Caco-2 (cell line): Measurements from ENCODE around the gene POFUT1. TPM values are rescaled to one million over a fixed set of nuclear protein-coding genes. Genes with fewer than 3 reads are reported as not detected.
"Not testable (repeated sequence)": the region's sequence is repeated elsewhere in the genome, so short reads cannot be mapped to it uniquely, and the experiment has no call there.

ENCODE experiments used
- BruUV-seq: library from RNA; stranded (reverse); fragments of 400-500 nt; replicated peaks from 2 replicates; lab custom pipeline; 2021; lab: Mats Ljungman, UMichigan
- CTCF ChIA-PET: fragments of 300-600 bp; sonication (Branson Sonifier 250); formaldehyde crosslinking; loops from one replicate; lab custom pipeline; 2022; ENCODE audit warnings: antibody characterized with exemption; lab: Charles Lee
- POLR2A ChIA-PET: fragments of 300-600 bp; sonication (Branson Sonifier 250); formaldehyde crosslinking; loops from one replicate; lab custom pipeline; 2022; ENCODE audit warnings: antibody characterized with exemption; lab: Charles Lee
- DNase-seq, 2 experiments: peaks; one replicate each; pipeline versions ENCODE4 v3.0.0 to v3.0.0-alpha.2; 2020 to 2022
- H3K27me3 ChIP-seq: replicated peaks from 2 replicates; pipeline ENCODE4 v1.6.0; 2011; ENCODE audit warnings: low read length; ENCODE audit not compliant: control insufficient read depth, insufficient read depth
- H3K36me3 ChIP-seq: 2 replicates; pipeline ENCODE4 v1.5.1; 2011; ENCODE audit warnings: low read length; ENCODE audit not compliant: control insufficient read depth, insufficient read depth
- H3K4me1 ChIP-seq: fragments of 250-450 bp; sonication (Bioruptor Pico); 2 replicates; pipeline ENCODE4 v1.5.1; 2020; ENCODE audit warnings: mild to moderate bottlenecking
- H3K4me3 ChIP-seq: 2 replicates; pipeline ENCODE4 v1.5.1; 2011; ENCODE audit warnings: low read depth, mild to moderate bottlenecking, control low read depth, low read length
- H3K9me3 ChIP-seq: fragments of 250-450 bp; sonication (Bioruptor Pico); 2 replicates; pipeline ENCODE4 v1.5.1; 2020; ENCODE audit warnings: mild to moderate bottlenecking, moderate library complexity
- H3K27ac Mint-ChIP-seq: one replicate; pipeline ENCODE4 v1.8.0; 2022; ENCODE audit warnings: mixed read lengths; ENCODE audit not compliant: unreplicated experiment
- H3K27me3 Mint-ChIP-seq: one replicate; pipeline ENCODE4 v1.8.0; 2022; ENCODE audit warnings: mixed read lengths; ENCODE audit not compliant: insufficient read depth, unreplicated experiment
- H3K36me3 Mint-ChIP-seq: one replicate; pipeline ENCODE4 v1.8.0; 2022; ENCODE audit warnings: mild to moderate bottlenecking, mixed read lengths; ENCODE audit not compliant: insufficient read depth, unreplicated experiment
- H3K4me1 Mint-ChIP-seq: one replicate; pipeline ENCODE4 v1.8.0; 2022; ENCODE audit warnings: low read depth, mixed read lengths; ENCODE audit not compliant: unreplicated experiment
- H3K4me3 Mint-ChIP-seq: one replicate; pipeline ENCODE4 v1.8.0; 2022; ENCODE audit warnings: mild to moderate bottlenecking, moderate library complexity, mixed read lengths; ENCODE audit not compliant: unreplicated experiment
- H3K9me3 Mint-ChIP-seq: one replicate; pipeline ENCODE4 v1.8.0; 2022; ENCODE audit warnings: mixed read lengths; ENCODE audit not compliant: unreplicated experiment
- intact Hi-C: fragments of 100-400 bp; cut with micrococcal nuclease; formaldehyde crosslinking; loops from one replicate; pipeline ENCODE4 v1.10.0; 2022; ENCODE audit not compliant: unreplicated experiment
- total RNA-seq: library from RNA; stranded (reverse); gene quantifications from 2 replicates; pipeline ENCODE4 v1.2.3, GENCODE V29; 2022
- TF ChIP-seq, protein P1 (sequence below), 2 experiments: fragments of 200-600 bp in 1 of 2; IDR thresholded peaks; 1 replicate in 1 of 2; 2 replicates in 1 of 2; pipeline versions ENCODE4 v1.5.1 to v1.8.0; 2011 to 2022; ENCODE audit warnings: antibody characterized with exemption in 1 of 2, control low read depth in 1 of 2, inconsistent platforms in 1 of 2, low read depth in 1 of 2, low read length in 1 of 2, mild to moderate bottlenecking in 1 of 2, moderate library complexity in 1 of 2; ENCODE audit not compliant: insufficient read depth in 1 of 2, severe bottlenecking in 1 of 2, unreplicated experiment in 1 of 2

POFUT1 gene
- total RNA-seq, 1 experiment from 2014 or later: 158 TPM

DNA sequence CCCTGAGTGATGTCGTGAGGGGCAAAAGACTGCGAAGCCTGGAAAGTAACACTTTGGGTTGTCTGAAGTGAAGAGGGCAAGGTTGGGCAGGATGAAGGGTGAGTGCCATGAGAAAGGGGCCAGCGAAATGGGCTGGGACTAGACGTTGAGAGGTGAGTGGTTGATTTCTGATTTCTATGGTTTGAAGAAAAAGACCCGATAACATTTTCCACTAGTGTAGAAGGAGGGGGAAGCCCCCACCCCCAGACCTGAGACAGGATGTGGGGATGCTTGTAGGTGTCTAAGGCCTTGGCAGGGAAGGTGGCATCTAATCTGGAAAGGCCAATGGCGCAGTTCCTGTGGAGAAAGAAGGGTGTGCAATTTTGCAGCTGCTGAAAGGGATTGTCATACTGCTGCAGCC lies 44.5 kb downstream of the POFUT1 start:
- Histone ChIP-seq H3K9me3 (no peaks in the 10 kb centered on the region), H3K36me3 (no peaks in the 10 kb centered on the region), H3K27me3 (no peaks in the 10 kb centered on the region), H3K4me3 (no peak overlapping the region), H3K4me1 (peaks cover 22% of the 10 kb centered on the region)
- peaks cover 6% of the 10 kb centered on the region for H3K36me3 Mint-ChIP-seq
- H3K4me1 Mint-ChIP-seq: peaks cover 11% of the 10 kb centered on the region
- no peaks in the 10 kb centered on the region for H3K27me3 Mint-ChIP-seq
- DNase-seq: no peak
- CTCF ChIA-PET: interaction anchor here (0.6 kb wide), 1 partner anchor 19 kb away, joined by 5 read pairs; no protein-coding TSS in a partner anchor
- intact Hi-C loops: no loop called here
- no peak overlapping the region for H3K4me3 Mint-ChIP-seq
- POLR2A ChIA-PET: no interaction called here
- peak overlapping the region; percentile 19 for H3K27ac Mint-ChIP-seq
- TF ChIP-seq, protein P1, sequence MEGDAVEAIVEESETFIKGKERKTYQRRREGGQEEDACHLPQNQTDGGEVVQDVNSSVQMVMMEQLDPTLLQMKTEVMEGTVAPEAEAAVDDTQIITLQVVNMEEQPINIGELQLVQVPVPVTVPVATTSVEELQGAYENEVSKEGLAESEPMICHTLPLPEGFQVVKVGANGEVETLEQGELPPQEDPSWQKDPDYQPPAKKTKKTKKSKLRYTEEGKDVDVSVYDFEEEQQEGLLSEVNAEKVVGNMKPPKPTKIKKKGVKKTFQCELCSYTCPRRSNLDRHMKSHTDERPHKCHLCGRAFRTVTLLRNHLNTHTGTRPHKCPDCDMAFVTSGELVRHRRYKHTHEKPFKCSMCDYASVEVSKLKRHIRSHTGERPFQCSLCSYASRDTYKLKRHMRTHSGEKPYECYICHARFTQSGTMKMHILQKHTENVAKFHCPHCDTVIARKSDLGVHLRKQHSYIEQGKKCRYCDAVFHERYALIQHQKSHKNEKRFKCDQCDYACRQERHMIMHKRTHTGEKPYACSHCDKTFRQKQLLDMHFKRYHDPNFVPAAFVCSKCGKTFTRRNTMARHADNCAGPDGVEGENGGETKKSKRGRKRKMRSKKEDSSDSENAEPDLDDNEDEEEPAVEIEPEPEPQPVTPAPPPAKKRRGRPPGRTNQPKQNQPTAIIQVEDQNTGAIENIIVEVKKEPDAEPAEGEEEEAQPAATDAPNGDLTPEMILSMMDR (IDR thresholded peaks at IDR 0.05; ENCODE audit: insufficient read depth in 1 of 2, low read depth in 1 of 2, low read length in 1 of 2, severe bottlenecking in 1 of 2, unreplicated experiment in 1 of 2): no peak
- no TSS peak for BruUV-seq
- no peaks in the 10 kb centered on the region for H3K9me3 Mint-ChIP-seq

DNA sequence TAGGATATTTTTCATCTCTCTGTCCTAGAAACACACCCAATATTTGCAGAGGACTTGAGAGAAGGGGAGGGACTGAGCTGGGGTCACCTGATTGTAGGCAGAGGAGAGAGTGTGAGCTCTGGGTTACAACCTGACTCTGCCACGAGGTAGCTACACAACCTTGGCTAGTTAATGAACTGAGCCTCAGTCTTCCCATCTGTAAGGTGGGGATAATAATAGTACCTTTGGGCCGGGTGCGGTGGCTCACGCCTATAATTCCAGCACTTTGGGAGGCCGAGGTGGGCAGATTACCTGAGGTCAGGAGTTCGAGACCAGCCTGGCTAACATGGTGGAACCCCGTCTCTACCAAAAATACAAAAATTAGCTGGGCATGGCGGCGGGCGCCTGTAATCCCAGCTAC lies 53.3 kb downstream of the POFUT1 start:
- BruUV-seq, H3K27me3 Mint-ChIP-seq, H3K36me3 ChIP-seq, H3K4me3 Mint-ChIP-seq, H3K27me3 ChIP-seq, H3K27ac Mint-ChIP-seq, H3K9me3 Mint-ChIP-seq, CTCF ChIA-PET, H3K9me3 ChIP-seq, POLR2A ChIA-PET, DNase-seq, intact Hi-C loops, H3K36me3 Mint-ChIP-seq, H3K4me3 ChIP-seq: not testable (repeated sequence)
- peaks cover 20% of the 10 kb centered on the region for H3K4me1 ChIP-seq
- H3K4me1 Mint-ChIP-seq: peaks cover 17% of the 10 kb centered on the region

DNA sequence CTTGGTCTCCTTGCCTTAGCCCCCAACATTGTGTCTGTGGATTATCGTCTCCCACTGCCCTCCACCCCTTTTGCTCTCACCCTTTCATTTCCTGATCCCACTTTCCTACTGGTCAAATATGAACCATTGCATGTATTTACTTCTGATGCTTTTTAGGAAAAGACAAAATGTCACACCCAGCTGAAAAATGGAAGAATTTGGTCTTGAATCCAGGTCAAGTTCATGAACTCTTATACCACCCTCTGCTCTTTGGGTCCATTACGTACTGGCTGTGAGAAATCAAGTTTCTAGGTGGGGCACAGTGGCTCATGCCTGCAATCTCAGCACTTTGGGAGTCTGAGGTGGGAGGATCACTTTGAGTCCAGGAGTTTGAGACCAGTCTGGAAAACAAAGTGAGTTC lies 54.0 kb downstream of the POFUT1 start:
- Histone ChIP-seq H3K4me1 (peaks cover 13% of the 10 kb centered on the region), H3K27me3 (no peaks in the 10 kb centered on the region), H3K36me3 (no peaks in the 10 kb centered on the region), H3K9me3 (no peaks in the 10 kb centered on the region), H3K4me3 (no peak overlapping the region)
- POLR2A ChIA-PET: no interaction called here
- CTCF ChIA-PET: no interaction called here
- no peak overlapping the region for H3K4me3 Mint-ChIP-seq
- H3K27me3 Mint-ChIP-seq: no peaks in the 10 kb centered on the region
- no peak overlapping the region for H3K27ac Mint-ChIP-seq
- peaks cover 2% of the 10 kb centered on the region for H3K36me3 Mint-ChIP-seq
- H3K4me1 Mint-ChIP-seq: peaks cover 10% of the 10 kb centered on the region
- no TSS peak for BruUV-seq
- TF ChIP-seq, protein P1 (IDR thresholded peaks at IDR 0.05; ENCODE audit: insufficient read depth in 1 of 2, low read depth in 1 of 2, low read length in 1 of 2, severe bottlenecking in 1 of 2, unreplicated experiment in 1 of 2): no peak
- intact Hi-C loops: no loop called here
- H3K9me3 Mint-ChIP-seq: no peaks in the 10 kb centered on the region
- no peak for DNase-seq
